ENCODE data around the gene SPRTN. TPM values are rescaled to one million over a fixed set of nuclear protein-coding genes. Genes with fewer than 3 reads are reported as not detected.

SPRTN gene
- total and polyA plus RNA-seq, 2 of the 8 experiments (the other 6 are each of a cell fraction or from before 2014, with no cell fraction given), result 6.6 to 15.1 TPM

DNA sequence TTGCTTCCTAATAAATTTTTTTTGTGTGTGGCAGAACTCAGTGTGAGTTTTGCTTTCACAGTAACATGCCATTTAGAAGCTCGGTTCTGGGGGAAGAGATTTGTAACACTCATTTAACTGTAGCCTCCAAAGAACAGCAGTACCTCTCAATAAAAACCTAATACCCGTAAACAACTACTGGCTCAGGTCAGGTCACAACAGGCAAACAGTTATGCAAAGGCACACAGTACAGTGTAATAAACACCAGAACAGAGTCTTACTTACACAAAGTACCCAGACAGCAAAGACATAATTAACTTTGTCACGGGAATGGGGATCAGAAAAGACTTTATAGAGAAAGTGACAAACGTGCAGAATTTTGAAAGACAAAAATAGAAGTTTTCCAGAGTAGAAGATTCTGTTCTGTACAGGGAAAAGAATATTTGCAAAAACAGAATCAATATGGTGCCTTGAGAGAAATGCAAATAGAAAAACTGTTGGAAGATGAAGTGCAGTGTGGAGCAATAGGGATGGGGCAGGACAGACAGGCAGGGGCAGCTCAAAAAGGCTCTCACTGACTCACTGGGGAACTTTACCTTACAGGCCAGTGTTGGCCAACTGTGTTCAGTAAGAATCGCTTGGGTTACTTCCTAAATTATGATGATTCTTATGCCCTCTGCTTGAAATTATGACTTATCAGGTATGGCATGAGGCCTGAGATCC, 45.2 kb downstream of the SPRTN start (continued):
- TF ChIP-seq, protein P1, sequence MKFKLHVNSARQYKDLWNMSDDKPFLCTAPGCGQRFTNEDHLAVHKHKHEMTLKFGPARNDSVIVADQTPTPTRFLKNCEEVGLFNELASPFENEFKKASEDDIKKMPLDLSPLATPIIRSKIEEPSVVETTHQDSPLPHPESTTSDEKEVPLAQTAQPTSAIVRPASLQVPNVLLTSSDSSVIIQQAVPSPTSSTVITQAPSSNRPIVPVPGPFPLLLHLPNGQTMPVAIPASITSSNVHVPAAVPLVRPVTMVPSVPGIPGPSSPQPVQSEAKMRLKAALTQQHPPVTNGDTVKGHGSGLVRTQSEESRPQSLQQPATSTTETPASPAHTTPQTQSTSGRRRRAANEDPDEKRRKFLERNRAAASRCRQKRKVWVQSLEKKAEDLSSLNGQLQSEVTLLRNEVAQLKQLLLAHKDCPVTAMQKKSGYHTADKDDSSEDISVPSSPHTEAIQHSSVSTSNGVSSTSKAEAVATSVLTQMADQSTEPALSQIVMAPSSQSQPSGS (IDR thresholded peaks at IDR 0.05; ENCODE audit: low read length), result no peak
- TF ChIP-seq SAP30 (IDR thresholded peaks at IDR 0.05; ENCODE audit: insufficient read depth, insufficient replicate concordance, low read length), result no peak
